ENCODE measurements around the gene DQX1. TPM values are rescaled to one million over a fixed set of nuclear protein-coding genes. Genes with fewer than 3 reads are reported as not detected.

The DQX1 gene
- polyA plus RNA-seq, 4 donors: 0.19 to 0.56 (median 0.53) TPM

- DNase-seq (ENCODE audit: low read depth in 4 of 4, low spot score in 3 of 4): no peak
Observed at GRCh38 chr2:74535440-74535965, 9.5 kb upstream of the DQX1 start.

- DNase-seq (ENCODE audit: low read depth in 4 of 4, low spot score in 3 of 4): no peak
Observed at GRCh38 chr2:74534411-74534810, 8.4 kb upstream of the DQX1 start.

DNA sequence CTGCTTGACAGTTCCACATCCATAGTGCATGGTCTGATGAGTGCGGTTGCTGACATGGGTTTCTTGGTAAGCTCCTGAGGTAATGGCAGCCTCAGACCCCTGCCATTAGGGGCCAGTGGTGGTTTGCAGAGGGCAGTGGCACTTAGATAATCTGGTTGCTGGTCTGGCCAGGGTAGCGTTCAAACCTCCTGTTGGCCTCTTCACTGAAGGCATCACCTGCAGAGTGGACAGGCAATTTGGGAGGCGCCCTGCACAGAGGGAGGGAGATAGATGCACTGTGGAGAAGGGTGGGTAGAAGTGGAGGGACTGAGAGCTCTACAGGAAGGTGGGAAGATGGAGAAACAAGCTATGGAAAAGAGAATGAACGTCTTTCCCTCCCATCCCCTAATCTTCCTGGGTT, 7.4 kb upstream of the DQX1 start:
- DNase-seq (ENCODE audit: low read depth in 4 of 4, low spot score in 3 of 4): no peak

GRCh38 chr2:74532222-74532621, 6.2 kb upstream of the DQX1 start:
- DNase-seq (ENCODE audit: low read depth in 4 of 4, low spot score in 3 of 4): no peak

DNA sequence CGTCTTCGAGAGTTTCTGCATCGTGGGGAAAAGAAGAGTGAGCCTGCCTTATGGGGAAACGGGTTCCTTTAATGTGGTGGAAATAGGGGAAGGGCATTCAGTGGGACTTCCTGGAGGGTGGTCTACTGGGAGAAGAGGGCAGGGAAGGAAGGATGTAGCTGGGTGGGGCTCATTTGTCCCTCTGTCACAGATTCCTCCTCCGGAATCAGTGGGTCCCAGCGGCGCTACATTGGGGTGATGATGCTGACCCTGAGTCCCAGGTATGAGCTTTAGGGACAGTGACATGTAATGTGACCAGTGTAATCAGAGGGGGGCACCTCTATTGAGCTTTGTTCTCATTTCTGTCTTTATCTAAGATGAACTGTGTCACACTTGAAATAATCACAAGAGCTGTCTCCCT, 5.6 kb upstream of the DQX1 start:
- DNase-seq (ENCODE audit: low read depth in 4 of 4, low spot score in 3 of 4): no peak

DNA sequence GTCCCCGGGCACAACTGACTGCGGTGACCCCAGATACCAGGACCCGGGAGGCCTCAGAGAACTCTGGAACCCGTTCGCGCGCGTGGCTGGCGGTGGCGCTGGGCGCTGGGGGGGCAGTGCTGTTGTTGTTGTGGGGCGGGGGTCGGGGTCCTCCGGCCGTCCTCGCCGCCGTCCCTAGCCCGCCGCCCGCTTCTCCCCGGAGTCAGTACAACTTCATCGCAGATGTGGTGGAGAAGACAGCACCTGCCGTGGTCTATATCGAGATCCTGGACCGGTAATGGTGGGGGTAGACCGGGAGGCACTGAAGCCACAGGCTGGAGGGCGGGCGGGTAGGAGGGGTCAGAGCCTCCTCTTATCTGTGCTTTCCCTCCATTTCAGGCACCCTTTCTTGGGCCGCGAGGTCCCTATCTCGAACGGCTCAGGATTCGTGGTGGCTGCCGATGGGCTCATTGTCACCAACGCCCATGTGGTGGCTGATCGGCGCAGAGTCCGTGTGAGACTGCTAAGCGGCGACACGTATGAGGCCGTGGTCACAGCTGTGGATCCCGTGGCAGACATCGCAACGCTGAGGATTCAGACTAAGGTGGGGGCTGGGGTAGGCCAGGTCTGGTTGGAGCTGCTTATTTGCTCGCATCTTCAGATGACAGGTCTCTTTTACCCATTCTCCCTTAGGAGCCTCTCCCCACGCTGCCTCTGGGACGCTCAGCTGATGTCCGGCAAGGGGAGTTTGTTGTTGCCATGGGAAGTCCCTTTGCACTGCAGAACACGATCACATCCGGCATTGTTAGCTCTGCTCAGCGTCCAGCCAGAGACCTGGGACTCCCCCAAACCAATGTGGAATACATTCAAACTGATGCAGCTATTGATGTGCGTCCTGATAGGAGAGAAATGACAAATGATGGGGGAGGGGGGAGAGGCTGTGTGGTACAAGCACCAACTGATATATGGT, 4.5 kb upstream of the DQX1 start:
- no peak for DNase-seq (ENCODE audit: low read depth in 4 of 4, low spot score in 3 of 4)

DNA sequence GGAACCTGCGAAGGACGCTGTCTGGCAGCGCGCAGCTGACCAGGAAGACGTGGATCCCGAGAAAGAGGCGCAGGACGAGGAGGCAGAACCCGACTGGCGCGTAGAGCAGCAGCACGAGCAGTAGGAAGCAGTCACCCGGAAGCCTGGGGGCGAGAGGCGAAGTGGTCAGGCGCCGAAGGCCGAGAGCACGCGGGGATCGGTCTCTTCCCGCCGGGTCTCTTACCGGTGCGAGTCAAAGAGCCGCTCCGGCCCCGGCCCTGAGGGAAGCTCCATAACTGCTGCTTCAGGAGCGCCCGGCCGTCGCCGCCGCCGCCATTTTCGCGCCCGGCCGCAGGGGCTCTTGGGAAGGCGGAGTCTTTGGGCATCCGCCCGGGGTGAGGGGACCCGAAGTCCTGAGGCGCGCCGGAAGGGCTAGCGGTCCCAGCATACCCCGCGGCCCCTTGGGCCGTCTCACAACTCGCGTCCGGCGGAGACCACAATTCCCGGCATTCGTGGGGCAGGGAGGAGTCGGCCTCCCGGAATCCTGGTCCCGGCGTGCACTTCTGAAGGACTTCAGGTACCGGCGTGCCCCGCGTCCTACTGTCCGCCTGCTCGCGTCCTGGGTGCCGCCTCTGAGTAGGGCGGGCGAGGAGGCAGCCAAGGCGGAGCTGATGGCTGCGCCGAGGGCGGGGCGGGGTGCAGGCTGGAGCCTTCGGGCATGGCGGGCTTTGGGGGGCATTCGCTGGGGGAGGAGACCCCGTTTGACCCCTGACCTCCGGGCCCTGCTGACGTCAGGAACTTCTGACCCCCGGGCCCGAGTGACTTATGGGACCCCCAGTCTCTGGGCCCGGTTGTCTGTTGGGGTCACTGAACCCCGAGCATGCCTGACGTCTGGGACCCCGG, 3.6 kb upstream of the DQX1 start, which contains the start of the genes AUP1 and HTRA2:
TSS of gene AUP1 (minus strand) at position 350 of the 882 bp plus-strand sequence. CDS start at position 273, 77 bp downstream.
TSS of gene HTRA2 (plus strand) at position 577 of the 882 bp plus-strand sequence. CDS start at position 651, 74 bp downstream.
- DNase-seq (ENCODE audit: low read depth in 4 of 4, low spot score in 3 of 4): peak; percentile 93 to 98 (median 97)

DNA sequence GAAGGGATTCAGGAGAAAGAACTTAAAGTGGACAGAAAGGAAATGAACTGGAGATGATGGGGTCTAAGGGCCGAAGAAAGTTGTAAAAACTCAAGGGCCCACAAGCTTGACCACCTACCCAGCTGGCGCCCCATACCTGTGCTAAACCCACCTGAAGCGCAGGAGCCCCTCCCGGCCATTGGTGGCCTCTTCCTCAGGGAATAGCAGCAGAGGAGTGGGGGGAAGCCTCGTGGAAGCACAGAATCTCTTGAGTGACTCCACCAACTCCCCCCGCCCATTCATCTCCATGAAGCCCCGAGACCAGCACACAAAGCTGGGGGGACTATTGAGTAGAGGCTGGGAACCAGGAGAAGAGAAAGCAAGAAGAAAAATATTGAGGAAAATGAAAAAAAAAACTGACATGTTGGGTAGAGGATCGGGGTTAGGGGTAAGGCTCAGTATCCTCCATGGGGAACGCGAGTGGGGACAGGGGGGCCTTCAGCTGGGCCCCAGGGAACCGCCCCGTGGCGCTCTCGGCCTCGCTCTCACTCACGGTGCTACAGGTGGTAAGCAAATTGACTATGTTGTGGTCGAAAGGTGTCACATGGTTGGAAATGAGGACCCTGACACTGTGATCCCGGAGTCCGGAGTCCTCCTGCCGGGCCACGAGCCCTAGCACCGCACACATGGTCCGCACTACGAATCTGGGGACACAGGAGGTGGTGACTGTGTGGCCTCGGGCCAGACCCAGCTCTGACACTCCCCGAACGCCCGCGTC, 2.7 kb upstream of the DQX1 start:
- DNase-seq (ENCODE audit: low read depth in 4 of 4, low spot score in 3 of 4): no peak

- no peak for DNase-seq (ENCODE audit: low read depth in 4 of 4, low spot score in 3 of 4)
Observed at GRCh38 chr2:74527741-74528140, 1.7 kb upstream of the DQX1 start.

GRCh38 chr2:74526649-74527230, 709 bp upstream of the DQX1 start:
- no peak for DNase-seq (ENCODE audit: low read depth in 4 of 4, low spot score in 3 of 4)

- DNase-seq (ENCODE audit: low read depth in 4 of 4, low spot score in 3 of 4): no peak
Observed at GRCh38 chr2:74524955-74525716, 895 bp downstream of the DQX1 start.

DNA sequence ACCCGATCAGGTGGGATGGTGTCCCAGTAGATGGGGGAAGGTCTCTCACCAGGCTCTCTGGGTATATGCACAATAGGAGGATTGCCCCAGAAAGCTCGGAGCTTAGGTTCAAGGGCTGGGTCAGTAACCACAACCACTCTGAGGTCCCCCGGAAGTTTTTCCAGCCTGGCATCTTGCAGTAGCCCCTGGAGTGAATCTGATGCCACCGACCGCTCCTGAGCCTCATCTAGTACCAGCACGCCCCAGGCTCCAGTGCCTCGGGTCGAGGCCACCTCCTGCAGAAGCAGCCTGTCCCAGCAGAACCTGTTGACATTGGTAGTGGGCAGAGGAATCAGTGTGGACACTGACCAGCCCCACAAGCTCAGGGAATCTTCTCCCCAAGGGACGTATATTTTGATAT, 2.0 kb downstream of the DQX1 start:
- no peak for DNase-seq (ENCODE audit: low read depth in 4 of 4, low spot score in 3 of 4)

- no peak for DNase-seq (ENCODE audit: low read depth in 4 of 4, low spot score in 3 of 4)
Observed at GRCh38 chr2:74522516-74522915, 3.5 kb downstream of the DQX1 start.

- DNase-seq (ENCODE audit: low read depth in 4 of 4, low spot score in 3 of 4): no peak
Observed at GRCh38 chr2:74516650-74517049, 9.4 kb downstream of the DQX1 start.

DNA sequence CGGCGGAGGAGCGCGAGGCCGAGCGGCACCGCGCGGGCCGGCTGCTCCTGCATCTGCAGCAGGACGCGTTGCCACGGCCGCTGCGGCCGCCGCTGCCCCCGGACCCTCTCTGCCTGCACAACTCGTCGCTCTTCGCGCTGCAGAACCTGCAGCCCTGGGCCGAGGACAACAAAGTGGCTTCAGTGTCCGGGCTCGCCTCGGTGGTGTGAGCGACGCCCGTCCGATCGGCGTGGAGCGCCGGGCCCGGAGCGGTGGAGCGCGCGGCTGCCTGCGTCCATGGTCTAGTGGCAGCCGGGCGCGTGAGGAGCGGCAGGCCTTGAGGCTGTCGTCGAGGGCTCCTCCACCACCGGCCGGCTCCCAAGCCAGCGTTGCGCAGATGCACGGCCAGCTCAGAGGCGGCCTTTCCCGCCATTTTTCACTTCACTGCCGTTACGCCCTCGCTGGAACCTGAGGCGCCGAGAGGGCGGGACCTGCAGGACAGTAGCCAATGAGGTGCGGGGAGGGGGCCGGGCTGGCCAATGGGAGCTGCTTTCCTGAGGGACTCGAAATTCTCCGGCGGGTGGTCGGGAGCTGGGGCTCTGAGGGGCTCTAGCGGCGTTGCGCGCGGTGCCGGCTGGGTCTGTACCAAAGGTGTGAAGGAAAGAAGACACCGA, 9.9 kb downstream of the DQX1 start:
- no peak for DNase-seq (ENCODE audit: low read depth in 4 of 4, low spot score in 3 of 4)

DNA sequence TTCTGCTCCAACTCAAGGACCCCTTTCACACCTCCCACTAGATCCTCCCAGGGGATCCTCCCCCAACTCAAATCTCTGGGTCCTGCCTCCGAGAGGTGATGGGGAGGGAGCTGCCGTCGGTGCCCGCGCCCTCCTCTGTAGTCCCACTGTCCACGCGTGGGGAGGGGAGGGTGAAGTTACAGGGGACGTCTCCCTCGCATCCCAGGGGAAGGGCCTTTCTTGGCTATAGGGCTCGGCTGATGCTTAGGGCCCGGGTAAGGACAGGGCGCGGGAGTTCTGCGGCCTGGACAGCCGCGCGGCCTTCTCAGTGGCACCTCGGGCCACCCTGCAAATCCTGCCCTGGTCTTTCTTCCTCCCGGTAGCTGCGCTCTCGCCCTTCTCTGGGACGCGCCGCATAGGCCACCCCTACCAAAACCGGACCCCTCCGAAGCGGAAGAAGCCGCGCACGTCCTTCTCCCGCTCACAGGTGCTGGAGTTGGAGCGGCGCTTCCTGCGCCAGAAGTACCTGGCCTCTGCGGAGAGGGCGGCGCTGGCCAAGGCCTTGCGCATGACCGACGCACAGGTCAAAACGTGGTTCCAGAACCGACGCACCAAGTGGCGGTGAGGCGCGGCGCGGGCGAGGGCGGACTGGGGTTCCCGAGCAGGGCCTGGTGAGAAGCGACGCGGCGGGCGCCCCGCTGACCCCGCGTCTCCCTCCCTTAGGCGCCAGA, 10.6 kb downstream of the DQX1 start:
- DNase-seq (ENCODE audit: low read depth in 4 of 4, low spot score in 3 of 4): no peak

DNA sequence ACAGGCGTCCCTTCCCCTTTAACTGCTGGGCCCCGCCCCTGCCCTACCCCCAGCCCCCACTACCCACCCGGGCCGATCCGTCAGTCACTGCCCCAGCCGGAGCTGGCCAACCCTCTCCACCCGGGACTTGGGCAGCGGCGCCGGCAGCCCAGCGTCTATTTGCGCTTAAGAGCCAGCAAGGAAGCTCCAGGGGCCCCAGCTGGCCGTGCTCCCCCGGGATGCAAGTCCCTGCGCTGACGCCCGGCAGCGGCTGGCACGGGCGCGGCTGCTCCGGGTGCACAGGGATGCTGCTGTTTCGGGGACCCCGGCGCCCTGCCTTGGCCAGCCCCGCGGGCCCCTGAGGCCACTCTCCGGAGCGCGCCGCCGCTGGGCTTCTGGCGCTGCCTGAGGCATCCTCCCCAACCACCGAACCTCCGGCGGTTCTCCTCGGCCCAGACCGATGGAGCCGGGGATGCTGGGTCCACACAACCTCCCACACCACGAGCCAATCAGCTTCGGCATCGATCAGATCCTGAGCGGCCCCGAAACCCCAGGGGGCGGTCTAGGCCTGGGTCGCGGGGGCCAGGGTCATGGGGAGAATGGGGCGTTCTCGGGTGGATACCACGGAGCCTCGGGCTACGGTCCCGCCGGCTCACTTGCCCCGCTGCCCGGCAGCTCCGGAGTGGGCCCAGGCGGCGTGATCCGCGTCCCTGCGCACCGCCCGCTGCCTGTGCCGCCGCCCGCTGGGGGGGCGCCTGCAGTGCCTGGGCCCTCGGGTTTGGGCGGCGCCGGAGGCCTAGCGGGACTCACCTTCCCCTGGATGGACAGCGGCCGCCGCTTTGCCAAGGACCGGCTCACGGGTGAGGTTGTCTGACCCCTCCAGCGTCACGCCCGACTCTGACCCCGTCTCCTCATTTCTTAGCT, 11.4 kb downstream of the DQX1 start, which contains the start of gene TLX2:
TSS of gene TLX2 (plus strand) at position 83 of the 903 bp plus-strand sequence. CDS start at position 440, 357 bp downstream.
- DNase-seq (ENCODE audit: low read depth in 4 of 4, low spot score in 3 of 4): no peak

Data from right renal pelvis (tissue), 4 donors.